ENCODE data around the gene TAF11L6. TPM values are rescaled to one million over a fixed set of nuclear protein-coding genes. Genes with fewer than 3 reads are reported as not detected.

TAF11L6 gene
- total RNA-seq = not detected

DNA sequence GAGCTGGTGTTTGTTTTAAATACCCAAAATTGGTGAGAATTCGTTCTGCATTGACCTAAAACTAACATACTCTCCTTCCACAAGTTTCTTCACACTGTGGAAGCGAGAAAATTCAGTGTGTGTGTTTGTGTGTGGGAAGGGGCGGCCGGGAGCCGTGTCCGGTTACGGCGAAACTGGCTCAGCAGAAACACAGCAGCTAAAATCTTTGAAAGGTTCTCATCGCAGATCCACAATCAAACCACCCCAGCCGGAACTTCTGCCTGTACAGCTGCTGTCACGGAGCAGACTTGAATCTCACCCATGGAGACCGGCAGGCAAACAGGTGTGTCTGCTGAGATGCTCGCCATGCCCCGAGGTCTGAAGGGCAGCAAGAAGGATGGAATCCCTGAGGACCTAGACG lies at the start of gene TAF11L6:
TSS of gene TAF11L6 (plus strand) at position 301 of the 400 bp plus-strand sequence.

DNA sequence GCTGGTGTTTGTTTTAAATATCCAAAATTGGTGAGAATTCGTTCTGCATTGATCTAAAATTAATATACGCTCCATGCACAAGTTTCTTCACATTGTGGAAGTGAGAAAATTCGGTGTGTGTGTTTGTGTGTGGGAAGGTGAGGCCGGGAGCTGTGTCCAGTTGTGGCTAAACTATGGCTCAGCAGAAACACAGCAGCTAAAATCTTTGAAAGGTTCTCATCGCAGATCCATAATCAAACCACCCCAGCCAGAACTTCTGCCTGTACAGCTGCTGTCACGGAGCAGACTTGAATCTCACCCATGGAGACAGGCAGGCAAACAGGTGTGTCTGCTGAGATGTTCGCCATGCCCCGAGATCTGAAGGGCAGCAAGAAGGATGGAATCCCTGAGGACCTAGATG lies 30.5 kb upstream of the TAF11L6 start, which contains the start of gene TAF11L2:
TSS of gene TAF11L2 (plus strand) at position 301 of the 400 bp plus-strand sequence.

DNA sequence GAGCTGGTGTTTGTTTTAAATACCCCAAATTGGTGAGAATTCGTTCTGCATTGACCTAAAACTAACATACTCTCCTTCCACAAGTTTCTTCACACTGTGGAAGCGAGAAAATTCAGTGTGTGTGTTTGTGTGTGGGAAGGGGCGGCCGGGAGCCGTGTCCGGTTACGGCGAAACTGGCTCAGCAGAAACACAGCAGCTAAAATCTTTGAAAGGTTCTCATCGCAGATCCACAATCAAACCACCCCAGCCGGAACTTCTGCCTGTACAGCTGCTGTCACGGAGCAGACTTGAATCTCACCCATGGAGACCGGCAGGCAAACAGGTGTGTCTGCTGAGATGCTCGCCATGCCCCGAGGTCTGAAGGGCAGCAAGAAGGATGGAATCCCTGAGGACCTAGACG lies 10.4 kb upstream of the TAF11L6 start, which contains the start of gene TAF11L3:
TSS of gene TAF11L3 (plus strand) at position 301 of the 400 bp plus-strand sequence.

DNA sequence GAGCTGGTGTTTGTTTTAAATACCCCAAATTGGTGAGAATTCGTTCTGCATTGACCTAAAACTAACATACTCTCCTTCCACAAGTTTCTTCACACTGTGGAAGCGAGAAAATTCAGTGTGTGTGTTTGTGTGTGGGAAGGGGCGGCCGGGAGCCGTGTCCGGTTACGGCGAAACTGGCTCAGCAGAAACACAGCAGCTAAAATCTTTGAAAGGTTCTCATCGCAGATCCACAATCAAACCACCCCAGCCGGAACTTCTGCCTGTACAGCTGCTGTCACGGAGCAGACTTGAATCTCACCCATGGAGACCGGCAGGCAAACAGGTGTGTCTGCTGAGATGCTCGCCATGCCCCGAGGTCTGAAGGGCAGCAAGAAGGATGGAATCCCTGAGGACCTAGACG lies 7.0 kb upstream of the TAF11L6 start, which contains the start of gene TAF11L4:
TSS of gene TAF11L4 (plus strand) at position 301 of the 400 bp plus-strand sequence.

DNA sequence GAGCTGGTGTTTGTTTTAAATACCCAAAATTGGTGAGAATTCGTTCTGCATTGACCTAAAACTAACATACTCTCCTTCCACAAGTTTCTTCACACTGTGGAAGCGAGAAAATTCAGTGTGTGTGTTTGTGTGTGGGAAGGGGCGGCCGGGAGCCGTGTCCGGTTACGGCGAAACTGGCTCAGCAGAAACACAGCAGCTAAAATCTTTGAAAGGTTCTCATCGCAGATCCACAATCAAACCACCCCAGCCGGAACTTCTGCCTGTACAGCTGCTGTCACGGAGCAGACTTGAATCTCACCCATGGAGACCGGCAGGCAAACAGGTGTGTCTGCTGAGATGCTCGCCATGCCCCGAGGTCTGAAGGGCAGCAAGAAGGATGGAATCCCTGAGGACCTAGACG lies 3.5 kb upstream of the TAF11L6 start, which contains the start of gene TAF11L5:
TSS of gene TAF11L5 (plus strand) at position 301 of the 400 bp plus-strand sequence.

Small RNA genes lying within 50 kb of the gene (small RNA-seq; reads per million reads assigned to genes)
- 0 reads per million in 2 donors for gene AC106774.3

Other genes starting within 250 kb of the TAF11L6 start
- gene TAF11L2, start 30.4 kb upstream of the TAF11L6 start, total RNA-seq = not detected
- gene TAF11L3, start 10.3 kb upstream of the TAF11L6 start, total RNA-seq = not detected
- gene TAF11L4, start 6.9 kb upstream of the TAF11L6 start, total RNA-seq = not detected
- not detected for gene TAF11L5, start 3.4 kb upstream of the TAF11L6 start, total RNA-seq
- gene TAF11L7, start 57.1 kb downstream of the TAF11L6 start, total RNA-seq = not detected
- not detected for gene TAF11L8, start 62.3 kb downstream of the TAF11L6 start, total RNA-seq
- not detected for gene TAF11L9, start 65.7 kb downstream of the TAF11L6 start, total RNA-seq
- not detected for gene TAF11L10, start 69.2 kb downstream of the TAF11L6 start, total RNA-seq
- not detected for gene TAF11L11, start 75.5 kb downstream of the TAF11L6 start, total RNA-seq
- gene TAF11L12, start 81.7 kb downstream of the TAF11L6 start, total RNA-seq = not detected
- gene TAF11L13, start 103.4 kb downstream of the TAF11L6 start, total RNA-seq = not detected
- gene TAF11L14, start 105.8 kb downstream of the TAF11L6 start, total RNA-seq = not detected

Data from melanocyte of skin (primary cell).